ENCODE measurements around the gene RNF208. TPM values are rescaled to one million over a fixed set of nuclear protein-coding genes. Genes with fewer than 3 reads are reported as not detected.

Gene RNF208
- total and polyA plus RNA-seq, 12 donors, result 1.1 to 90.5 (median 12.1) TPM

DNA sequence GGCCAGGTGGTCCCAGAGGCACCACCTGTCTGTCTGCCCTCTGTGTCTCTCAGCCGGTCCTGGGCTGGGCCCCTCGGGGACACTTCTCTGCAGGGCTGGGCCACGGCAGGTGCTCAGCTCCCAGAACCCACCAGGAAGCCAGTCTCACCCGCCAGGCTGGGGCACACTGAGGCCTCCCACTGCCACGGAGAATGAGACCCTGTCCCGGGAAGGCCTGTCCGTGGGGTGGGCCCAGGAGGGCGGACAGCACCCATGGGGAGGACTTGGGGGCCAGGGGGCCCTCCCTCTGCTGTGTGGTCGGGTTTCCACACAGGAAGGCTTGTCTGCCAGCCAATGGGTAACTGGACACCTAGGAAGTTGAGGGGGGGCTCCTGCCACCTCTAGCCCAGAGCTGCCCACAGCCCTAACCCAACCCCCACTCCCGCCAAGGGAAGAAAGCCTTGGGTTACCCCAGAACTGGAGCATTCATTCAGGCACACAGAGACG is 14.9 kb upstream of the RNF208 start:
- DNase-seq, result no peak
- Histone ChIP-seq H3K4me3 (no peak overlapping the region), H3K36me3 (replicated peaks in 1 of 2) (peaks cover 0 to under 1% of the 10 kb centered on the region in 2 donors), H3K27me3 (peaks cover 17% of the 10 kb centered on the region), H3K9me3 (replicated peaks in 1 of 3) (no peaks in the 10 kb centered on the region), H3K4me1 (replicated peaks in 1 of 2) (peaks cover 7 to 25% of the 10 kb centered on the region in 2 donors), H3K27ac (no peak overlapping the region)
- intact Hi-C loops (cut with DNase I), result loop anchor here in 1 of 2 donors (10.0 kb wide), 1 partner anchor 452 kb away; no protein-coding TSS in a partner anchor
- TF ChIP-seq POLR2A (IDR thresholded peaks at IDR 0.05), result no peak
- no peak for TF ChIP-seq CTCF (IDR thresholded peaks at IDR 0.05)
- WGBS, 4 donors, result 10 to 93% (median 44%) methylated on average over 2 to 11 of the region's 11 CpGs

DNA sequence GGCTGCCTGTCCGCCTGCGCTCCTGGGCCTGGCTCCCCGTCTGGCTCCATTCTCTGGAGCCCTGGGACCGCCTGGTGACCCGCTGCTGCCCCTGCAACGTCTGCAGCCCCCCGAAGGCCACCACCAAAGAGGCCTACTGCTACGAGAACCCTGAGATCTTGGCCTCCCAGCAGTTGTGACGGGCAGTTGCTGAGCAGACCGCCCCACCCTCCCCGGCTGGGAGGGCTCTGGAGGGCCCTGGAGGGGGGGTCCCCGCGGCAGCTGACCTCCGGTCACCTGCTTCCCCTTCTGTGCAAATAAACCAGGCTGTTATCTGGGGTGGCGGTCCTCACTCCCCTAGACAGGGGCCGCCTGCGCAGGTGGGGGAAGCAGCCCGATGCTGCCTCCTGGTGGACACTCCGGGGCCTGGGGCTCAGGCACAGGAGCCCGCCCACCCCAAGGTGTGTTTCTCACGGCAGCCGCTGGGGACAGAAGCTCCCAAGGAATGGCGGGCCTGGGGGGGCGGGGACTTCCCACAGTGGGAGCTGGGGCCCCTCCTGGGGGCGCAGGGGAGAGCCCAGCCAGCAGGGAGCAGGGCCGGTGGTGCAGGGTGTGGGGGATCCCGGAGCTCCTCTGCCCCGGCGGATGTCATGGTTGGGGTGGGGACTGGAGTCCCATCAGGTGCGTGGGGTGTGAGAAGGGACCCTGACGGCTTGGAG is 14.3 kb upstream of the RNF208 start:
- no peaks in the 10 kb centered on the region for H3K9me3 ChIP-seq (replicated peaks in 1 of 3)
- H3K27me3 ChIP-seq, result peaks cover 22% of the 10 kb centered on the region
- H3K27ac ChIP-seq, result no peak overlapping the region
- intact Hi-C loops (cut with DNase I), result loop anchor here in 1 of 2 donors (10.0 kb wide), 1 partner anchor 452 kb away; no protein-coding TSS in a partner anchor
- TF ChIP-seq POLR2A (IDR thresholded peaks at IDR 0.05) (no peak), CTCF (IDR thresholded peaks at IDR 0.05) (peak; percentile 97 to 100 (median 98))
- peaks cover 7 to 23% of the 10 kb centered on the region in 2 donors for H3K4me1 ChIP-seq (replicated peaks in 1 of 2)
- DNase-seq, result peak; percentile 82 to 93 (median 88)
- no peak overlapping the region for H3K4me3 ChIP-seq
- WGBS, 4 donors, result 3 to 10% (median 6%) methylated on average over 4 to 31 of the region's 31 CpGs
- H3K36me3 ChIP-seq (replicated peaks in 1 of 2), result no peaks in the 10 kb centered on the region

- intact Hi-C loops (cut with DNase I), result loop anchor here in 1 of 2 donors (10.0 kb wide), 1 partner anchor 451 kb away; no protein-coding TSS in a partner anchor
- no peak overlapping the region for H3K27ac ChIP-seq
Measured at GRCh38 chr9:137235424-137236237, 13.6 kb upstream of the RNF208 start.

More at GRCh38 chr9:137235424-137236237, 13.6 kb upstream of the RNF208 start:
- TF ChIP-seq CTCF (IDR thresholded peaks at IDR 0.05), result no peak
- no peak for TF ChIP-seq POLR2A (IDR thresholded peaks at IDR 0.05)
- 54 to 66% (median 63%) methylated on average over 14 to 35 of the region's 35 CpGs for WGBS, 4 donors
- peaks cover 30% of the 10 kb centered on the region for H3K27me3 ChIP-seq
- DNase-seq, result no peak
- H3K4me3 ChIP-seq, result no peak overlapping the region
- H3K9me3 ChIP-seq (replicated peaks in 1 of 3), result no peaks in the 10 kb centered on the region
- H3K4me1 ChIP-seq (replicated peaks in 1 of 2), result peaks cover 7 to 23% of the 10 kb centered on the region in 2 donors
- H3K36me3 ChIP-seq (replicated peaks in 1 of 2), result no peaks in the 10 kb centered on the region

Data from adrenal gland (tissue), 12 donors.